ENCODE measurements around the gene IL4. TPM values are rescaled to one million over a fixed set of nuclear protein-coding genes. Genes with fewer than 3 reads are reported as not detected.

Gene IL4
- not detected in 5 replicates for total RNA-seq (2022; extraction: Qiagen RNA extraction; ENCODE audit: low read depth)

GRCh38 chr5:132673939-132674630 lies at the start of gene IL4:
TSS of gene IL4 (plus strand) at chr5:132673989. CDS start at chr5:132674051, 62 bp downstream.

DNA sequence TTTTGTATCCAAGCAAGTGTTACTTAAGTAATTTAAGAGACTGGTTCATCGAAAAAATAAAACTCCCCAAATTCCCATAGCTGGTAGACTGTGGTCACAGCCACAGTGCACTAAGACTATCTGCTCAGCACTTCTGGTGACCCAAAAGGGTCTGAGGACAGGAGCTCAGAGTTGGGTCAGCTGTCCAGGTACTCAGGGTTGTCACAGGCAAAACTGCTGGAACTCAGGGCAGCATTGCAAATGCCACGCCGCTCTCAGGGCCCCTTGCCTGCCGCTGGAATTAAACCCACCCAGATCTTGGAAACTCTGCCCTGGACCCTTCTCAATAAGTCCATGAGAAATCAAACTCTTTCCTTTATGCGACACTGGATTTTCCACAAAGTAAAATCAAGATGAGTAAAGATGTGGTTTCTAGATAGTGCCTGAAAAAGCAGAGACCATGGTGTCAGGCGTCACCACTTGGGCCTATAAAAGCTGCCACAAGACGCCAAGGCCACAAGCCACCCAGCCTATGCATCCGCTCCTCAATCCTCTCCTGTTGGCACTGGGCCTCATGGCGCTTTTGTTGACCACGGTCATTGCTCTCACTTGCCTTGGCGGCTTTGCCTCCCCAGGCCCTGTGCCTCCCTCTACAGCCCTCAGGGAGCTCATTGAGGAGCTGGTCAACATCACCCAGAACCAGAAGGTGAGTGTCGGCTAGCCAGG lies 16.0 kb upstream of the IL4 start, which contains the start of gene IL13:
TSS of gene IL13 (plus strand) at position 498 of the 705 bp plus-strand sequence. CDS start at position 512, 14 bp downstream.

Other genes with a start within 250 kb of the IL4 start
- 32.4 to 38.0 TPM (median 36.1 TPM) in 5 replicates for gene IRF1, start 183.2 kb upstream of the IL4 start, total RNA-seq (2022; extraction: Qiagen RNA extraction; ENCODE audit: low read depth)
- gene IL5, start 130.5 kb upstream of the IL4 start, total RNA-seq (2022; extraction: Qiagen RNA extraction; ENCODE audit: low read depth) = not detected in 5 replicates
- 27.6 to 35.7 TPM (median 29.8 TPM) in 5 replicates for gene RAD50, start 117.0 kb upstream of the IL4 start, total RNA-seq (2022; extraction: Qiagen RNA extraction; ENCODE audit: low read depth)
- 0.07 TPM in 1 of 5 replicates, not detected in the others for gene IL13, start 15.8 kb upstream of the IL4 start, total RNA-seq (2022; extraction: Qiagen RNA extraction; ENCODE audit: low read depth)
- gene KIF3A, start 63.6 kb downstream of the IL4 start, total RNA-seq (2022; extraction: Qiagen RNA extraction; ENCODE audit: low read depth) = 7.4 to 14.0 TPM (median 9.6 TPM) in 5 replicates
- gene CCNI2, start 73.4 kb downstream of the IL4 start, total RNA-seq (2022; extraction: Qiagen RNA extraction; ENCODE audit: low read depth) = 0.09 to 0.36 TPM (median 0.11 TPM) in 4 of 5 replicates, not detected in the other
- gene SEPTIN8, start 103.2 kb downstream of the IL4 start, total RNA-seq (2022; extraction: Qiagen RNA extraction; ENCODE audit: low read depth) = 17.3 to 21.5 TPM (median 18.5 TPM) in 5 replicates
- gene SOWAHA, start 139.3 kb downstream of the IL4 start, total RNA-seq (2022; extraction: Qiagen RNA extraction; ENCODE audit: low read depth) = 0.08 to 0.17 TPM (median 0.15 TPM) in 4 of 5 replicates, not detected in the other
- gene SHROOM1, start 156.7 kb downstream of the IL4 start, total RNA-seq (2022; extraction: Qiagen RNA extraction; ENCODE audit: low read depth) = 7.8 to 11.0 TPM (median 9.6 TPM) in 5 replicates
- gene GDF9, start 192.5 kb downstream of the IL4 start, total RNA-seq (2022; extraction: Qiagen RNA extraction; ENCODE audit: low read depth) = 0.17 to 0.56 TPM (median 0.24 TPM) in 5 replicates
- gene UQCRQ, start 192.7 kb downstream of the IL4 start, total RNA-seq (2022; extraction: Qiagen RNA extraction; ENCODE audit: low read depth) = 386 to 557 TPM (median 512 TPM) in 5 replicates
- 0.87 to 1.7 TPM (median 1.5 TPM) in 5 replicates for gene LEAP2, start 199.7 kb downstream of the IL4 start, total RNA-seq (2022; extraction: Qiagen RNA extraction; ENCODE audit: low read depth)